ENCODE results near the gene OR56B1. TPM values are rescaled to one million over a fixed set of nuclear protein-coding genes. Genes with fewer than 3 reads are reported as not detected.

Gene OR56B1
- not detected for total RNA-seq

GRCh38 chr11:5736396-5736795 is at the start of gene OR56B1:
OR56B1 (plus strand) TSS chr11:5736448; CDS start chr11:5736517, 69 bp downstream.

DNA sequence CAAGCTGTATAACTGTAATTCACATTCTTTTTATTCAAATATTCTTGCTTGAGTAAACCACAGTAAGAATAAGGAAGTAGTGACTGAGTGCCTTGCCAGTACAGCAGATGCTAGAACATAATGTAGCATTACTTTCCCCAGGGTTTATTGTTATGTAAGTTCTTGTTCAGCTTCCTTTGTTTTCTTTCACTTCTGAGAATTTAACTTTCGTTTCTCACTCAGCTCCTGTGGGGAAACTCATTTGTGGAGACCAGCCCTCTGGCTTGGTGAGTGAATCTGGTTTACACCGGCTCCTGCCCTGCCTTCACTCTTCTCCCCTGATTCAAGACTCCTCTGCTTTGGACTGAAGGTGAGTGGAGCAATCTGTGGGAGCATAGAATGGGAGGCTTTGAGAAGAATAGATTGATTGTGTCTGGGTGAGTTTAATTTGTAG is 46.7 kb upstream of the OR56B1 start, which contains the start of gene TRIM22:
Gene TRIM22, plus strand, starts transcription at position 240 of the 433 bp plus-strand sequence. CDS start 6,443 bp downstream, outside the sequence.

GRCh38 chr11:5753943-5754342 is 17.7 kb downstream of the OR56B1 start, which contains the start of gene OR52N4:
OR52N4 (plus strand) TSS chr11:5754243; CDS start chr11:5754741, 498 bp downstream.

DNA sequence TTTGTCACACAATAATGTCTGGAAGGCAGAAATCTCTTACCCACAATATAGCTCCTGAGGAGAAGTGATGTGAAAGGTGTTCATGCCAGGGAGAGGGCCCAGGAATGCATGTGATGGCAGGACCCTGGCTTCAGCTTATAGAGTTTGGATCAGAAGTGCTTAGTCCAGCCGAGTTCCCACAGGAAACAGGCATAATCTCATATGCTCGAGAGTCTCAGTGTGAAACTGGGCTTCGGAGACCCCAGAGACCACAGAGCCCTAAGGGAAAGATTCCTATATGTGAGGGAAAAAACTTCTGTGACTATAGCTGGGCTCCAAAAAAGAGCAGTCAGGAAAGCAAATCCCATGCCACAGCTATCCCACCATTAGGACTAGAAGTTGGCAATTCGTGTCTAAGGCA is 47.0 kb downstream of the OR56B1 start, which contains the start of gene OR52N5:
Gene OR52N5, minus strand, starts transcription at position 101 of the 400 bp plus-strand sequence. CDS start 4,721 bp downstream, outside the sequence.

Other genes with a start within 250 kb of the OR56B1 start
- gene OR52D1, start 247.8 kb upstream of the OR56B1 start, total RNA-seq = not detected
- gene UBQLN3, start 226.5 kb upstream of the OR56B1 start, total RNA-seq = 0.88 TPM
- gene UBQLNL, start 219.7 kb upstream of the OR56B1 start, total RNA-seq = 1.2 TPM
- 0.66 TPM for gene OR52H1, start 187.9 kb upstream of the OR56B1 start, total RNA-seq
- gene OR52B6, start 155.6 kb upstream of the OR56B1 start, total RNA-seq = not detected
- 5.8 TPM for gene TRIM6, start 139.8 kb upstream of the OR56B1 start, total RNA-seq
- 5.4 TPM for gene TRIM34, start 111.4 kb upstream of the OR56B1 start, total RNA-seq
- 23.4 TPM for gene TRIM5, start 51.4 kb upstream of the OR56B1 start, total RNA-seq
- gene TRIM22, start 46.7 kb upstream of the OR56B1 start, total RNA-seq = 36.4 TPM
- not detected for gene OR52N4, start 17.8 kb downstream of the OR56B1 start, total RNA-seq
- gene OR52N5, start 46.9 kb downstream of the OR56B1 start, total RNA-seq = not detected
- not detected for gene OR52N1, start 54.8 kb downstream of the OR56B1 start, total RNA-seq
- gene OR52N2, start 72.5 kb downstream of the OR56B1 start, total RNA-seq = not detected
- not detected for gene OR52E6, start 105.4 kb downstream of the OR56B1 start, total RNA-seq
- not detected for gene OR52E8, start 121.2 kb downstream of the OR56B1 start, total RNA-seq
- not detected for gene OR52E4, start 144.2 kb downstream of the OR56B1 start, total RNA-seq
- not detected for gene OR52E5, start 156.8 kb downstream of the OR56B1 start, total RNA-seq
- gene OR56A3, start 205.8 kb downstream of the OR56B1 start, total RNA-seq = not detected
- not detected for gene OR56A5, start 232.0 kb downstream of the OR56B1 start, total RNA-seq

All from camera-type eye (tissue), 1 donor.